Subcutaneous adipose tissue (tissue), 4 donors: ENCODE measurements around the gene INHBA. TPM values are rescaled to one million over a fixed set of nuclear protein-coding genes. Genes with fewer than 3 reads are reported as not detected.

ENCODE experiments used
- CTCF ChIP-seq: fragments of 450-650 bp; IDR thresholded peaks from one replicate; pipeline ENCODE4 v1.5.1; 2016; ENCODE audit warnings: low read depth, mild to moderate bottlenecking, control low read depth, antibody characterized with exemption, moderate library complexity
- total RNA-seq, 4 donors: library from RNA; depleted of rRNA; stranded (reverse); fragments of >200 nt; gene quantifications; one replicate each; pipeline ENCODE4 v1.1.0, GENCODE V29; 2016

INHBA gene
- total RNA-seq, 4 donors from 2014 or later, result 0.17 to 0.98 (median 0.42) TPM

GRCh38 chr7:41711283-41712064, 8.6 kb upstream of the INHBA start:
- no peak for TF ChIP-seq CTCF

GRCh38 chr7:41710838-41711237, 7.9 kb upstream of the INHBA start:
- no peak for TF ChIP-seq CTCF

GRCh38 chr7:41709621-41710020, 6.7 kb upstream of the INHBA start:
- no peak for TF ChIP-seq CTCF

GRCh38 chr7:41708581-41709358, 5.9 kb upstream of the INHBA start:
- TF ChIP-seq CTCF, result no peak

- no peak for TF ChIP-seq CTCF
These were observed 3.5 kb upstream of the INHBA start for GRCh38 chr7:41706228-41706930.

GRCh38 chr7:41705109-41705901, 2.4 kb upstream of the INHBA start:
- TF ChIP-seq CTCF, result no peak
